ENCODE measurements around the gene IGHMBP2.

Gene IGHMBP2

DNA sequence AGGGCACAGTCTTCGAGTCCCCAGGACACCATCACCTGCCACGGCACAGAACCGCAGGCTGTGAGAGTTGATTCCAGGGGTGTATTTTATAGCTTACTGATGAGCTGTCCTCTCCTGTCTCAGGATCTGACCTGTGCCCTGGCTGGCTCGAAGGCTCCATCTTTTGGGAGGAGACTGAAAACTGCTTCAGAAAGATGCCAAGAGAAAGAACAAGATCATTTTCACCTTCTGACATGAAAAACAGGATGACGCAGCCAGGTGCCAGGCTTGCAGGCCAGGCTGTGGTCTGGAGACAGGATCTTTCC is 74.9 kb downstream of the IGHMBP2 start:
- TF ChIP-seq, protein P1, sequence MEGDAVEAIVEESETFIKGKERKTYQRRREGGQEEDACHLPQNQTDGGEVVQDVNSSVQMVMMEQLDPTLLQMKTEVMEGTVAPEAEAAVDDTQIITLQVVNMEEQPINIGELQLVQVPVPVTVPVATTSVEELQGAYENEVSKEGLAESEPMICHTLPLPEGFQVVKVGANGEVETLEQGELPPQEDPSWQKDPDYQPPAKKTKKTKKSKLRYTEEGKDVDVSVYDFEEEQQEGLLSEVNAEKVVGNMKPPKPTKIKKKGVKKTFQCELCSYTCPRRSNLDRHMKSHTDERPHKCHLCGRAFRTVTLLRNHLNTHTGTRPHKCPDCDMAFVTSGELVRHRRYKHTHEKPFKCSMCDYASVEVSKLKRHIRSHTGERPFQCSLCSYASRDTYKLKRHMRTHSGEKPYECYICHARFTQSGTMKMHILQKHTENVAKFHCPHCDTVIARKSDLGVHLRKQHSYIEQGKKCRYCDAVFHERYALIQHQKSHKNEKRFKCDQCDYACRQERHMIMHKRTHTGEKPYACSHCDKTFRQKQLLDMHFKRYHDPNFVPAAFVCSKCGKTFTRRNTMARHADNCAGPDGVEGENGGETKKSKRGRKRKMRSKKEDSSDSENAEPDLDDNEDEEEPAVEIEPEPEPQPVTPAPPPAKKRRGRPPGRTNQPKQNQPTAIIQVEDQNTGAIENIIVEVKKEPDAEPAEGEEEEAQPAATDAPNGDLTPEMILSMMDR (conservative IDR thresholded peaks at IDR 0.05) = 0 out of 2 replicates have a peak, but pooled peaks have one; percentile 9
- peak overlapping the region; percentile 11; the same call in 1 of the 2 replicates for H3K27ac ChIP-seq

DNA sequence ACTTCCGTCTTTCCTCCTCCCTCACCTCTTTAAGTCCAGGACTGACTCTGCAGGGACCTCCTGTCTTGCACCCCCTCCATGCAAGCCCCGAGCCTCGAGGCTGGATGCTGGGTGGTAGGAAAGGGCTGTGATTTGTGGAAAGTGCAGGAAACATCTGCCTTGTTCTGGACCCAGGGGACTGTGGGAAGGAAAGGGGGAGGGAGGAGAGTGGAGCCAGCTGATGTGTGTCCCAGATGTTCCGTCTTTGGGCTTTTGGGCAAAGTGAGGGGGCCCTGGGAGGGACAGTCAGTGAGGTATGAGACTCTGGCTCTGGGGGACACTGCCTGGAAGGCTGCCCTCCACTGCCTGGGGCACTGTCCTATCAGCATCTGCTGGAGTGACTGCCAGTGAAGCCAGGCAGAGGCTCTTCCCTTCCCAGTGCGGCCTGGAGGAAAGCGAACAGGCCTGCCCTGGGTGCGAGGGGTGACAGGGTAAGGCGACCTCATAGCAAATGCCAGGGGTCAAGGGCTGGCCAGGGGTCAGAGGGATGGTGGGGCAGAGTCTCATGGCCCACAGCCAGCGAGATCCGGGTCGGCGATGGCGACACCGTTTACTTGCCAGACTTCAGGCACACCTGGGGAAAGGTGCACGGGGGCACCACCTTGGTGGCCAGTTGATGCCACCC is 75.4 kb downstream of the IGHMBP2 start:
- TF ChIP-seq, protein P1 (conservative IDR thresholded peaks at IDR 0.05) = no peak
- peak overlapping the region; percentile 11; the same call in 1 of the 2 replicates for H3K27ac ChIP-seq

DNA sequence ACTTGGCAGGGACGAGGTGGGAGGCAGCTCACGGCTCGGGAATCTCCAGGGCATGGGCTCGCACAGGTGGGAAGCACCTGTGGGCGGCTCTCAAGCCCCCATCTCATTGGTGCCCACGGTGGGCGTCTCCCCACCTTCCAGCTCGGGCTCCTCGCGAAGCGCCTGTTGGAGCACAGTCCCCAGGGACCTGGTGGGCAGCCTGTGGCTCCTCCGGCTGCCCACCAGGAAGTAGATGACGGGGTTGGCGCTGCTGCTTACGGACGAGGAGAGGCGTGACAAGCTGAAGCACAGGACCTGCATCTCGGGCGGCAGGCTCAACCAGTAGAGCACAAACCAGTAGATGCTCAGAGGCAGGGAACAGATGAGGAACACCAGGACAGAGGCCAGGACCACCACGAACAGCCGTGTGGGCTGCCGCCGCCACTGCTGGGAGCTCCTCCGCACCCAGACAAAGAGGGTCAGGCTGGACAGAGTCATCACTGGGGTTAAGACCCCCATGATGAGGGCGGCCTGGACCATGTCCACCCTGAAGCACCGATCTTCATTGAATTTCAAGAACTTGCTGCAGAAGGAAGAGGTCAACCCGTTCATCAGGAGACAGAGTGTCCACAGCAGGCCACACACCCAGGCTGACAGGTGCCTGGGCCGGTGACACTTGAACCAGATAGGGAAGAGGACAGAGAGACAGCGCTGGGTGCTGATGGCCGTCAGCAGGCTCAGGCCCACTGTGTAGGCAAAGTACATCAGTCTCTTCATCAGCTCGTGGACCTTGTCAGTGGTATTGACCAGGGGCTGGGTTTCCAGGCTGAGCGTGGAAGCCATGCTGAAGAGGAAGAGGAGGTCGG is 76.5 kb downstream of the IGHMBP2 start:
- H3K27ac ChIP-seq = no peak overlapping the region
- TF ChIP-seq, protein P1 (conservative IDR thresholded peaks at IDR 0.05) = no peak

DNA sequence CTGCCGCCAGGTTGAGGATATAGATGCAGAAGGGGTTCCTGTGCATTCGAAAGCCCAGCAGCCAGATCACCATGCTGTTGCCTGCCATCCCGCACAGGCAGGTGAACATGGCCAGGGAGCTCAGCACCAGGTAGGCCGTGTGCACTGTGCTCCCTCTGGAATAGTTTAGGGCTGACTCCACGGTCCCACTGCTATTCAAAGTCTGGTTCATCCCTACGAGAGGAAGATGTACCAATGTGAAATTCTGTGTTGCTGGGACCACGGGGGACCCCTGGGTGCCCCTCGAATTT is 77.0 kb downstream of the IGHMBP2 start, which contains the start of gene MRGPRD:
Gene MRGPRD, minus strand, starts transcription at position 211 of the 290 bp plus-strand sequence. Its CDS starts 0 bp downstream, at position 211.
- no peak within 1 kb of the TSS for H3K27ac ChIP-seq
- TF ChIP-seq, protein P1 (conservative IDR thresholded peaks at IDR 0.05) = no peak

DNA sequence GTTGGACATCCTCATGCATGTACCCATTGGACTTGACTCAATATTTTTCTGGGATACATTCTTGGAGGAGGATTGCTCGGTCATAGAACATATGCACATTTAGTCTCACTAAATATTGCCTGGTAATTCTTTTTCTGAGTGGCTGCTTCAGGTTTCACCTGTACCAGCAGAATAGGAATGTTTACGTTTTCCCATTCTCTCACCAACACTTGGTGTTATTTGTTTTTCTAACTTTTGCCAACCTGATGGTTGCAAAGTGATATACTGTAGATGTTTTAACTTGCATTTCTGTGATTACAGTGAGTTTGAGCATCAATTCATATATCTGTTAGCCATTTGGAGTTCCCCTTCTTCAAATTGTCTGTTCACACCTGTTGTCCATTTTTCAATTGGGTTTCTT is 78.4 kb downstream of the IGHMBP2 start:
- TF ChIP-seq, protein P1 (conservative IDR thresholded peaks at IDR 0.05) = no peak
- no peak overlapping the region for H3K27ac ChIP-seq

DNA sequence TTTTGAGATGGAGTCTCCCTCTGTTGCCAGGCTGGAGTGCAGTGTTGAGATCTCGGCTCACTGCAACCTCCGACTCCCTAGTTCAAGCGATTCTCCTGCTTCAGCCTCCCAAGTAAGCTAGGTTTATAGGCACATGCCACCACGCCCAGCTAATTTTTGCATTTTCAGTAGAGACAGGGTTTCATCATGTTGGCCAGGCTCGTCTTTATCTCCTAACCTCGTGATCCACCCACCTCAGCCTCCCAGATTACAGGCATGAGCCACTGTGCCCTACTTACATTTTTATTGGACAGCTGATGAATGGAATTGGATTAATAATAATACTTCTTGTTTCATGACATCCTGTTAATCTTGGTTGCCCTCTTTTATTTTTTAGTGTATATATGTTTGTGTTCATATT is 80.1 kb downstream of the IGHMBP2 start:
- TF ChIP-seq, protein P1 (conservative IDR thresholded peaks at IDR 0.05) = no peak
- no peak overlapping the region for H3K27ac ChIP-seq

DNA sequence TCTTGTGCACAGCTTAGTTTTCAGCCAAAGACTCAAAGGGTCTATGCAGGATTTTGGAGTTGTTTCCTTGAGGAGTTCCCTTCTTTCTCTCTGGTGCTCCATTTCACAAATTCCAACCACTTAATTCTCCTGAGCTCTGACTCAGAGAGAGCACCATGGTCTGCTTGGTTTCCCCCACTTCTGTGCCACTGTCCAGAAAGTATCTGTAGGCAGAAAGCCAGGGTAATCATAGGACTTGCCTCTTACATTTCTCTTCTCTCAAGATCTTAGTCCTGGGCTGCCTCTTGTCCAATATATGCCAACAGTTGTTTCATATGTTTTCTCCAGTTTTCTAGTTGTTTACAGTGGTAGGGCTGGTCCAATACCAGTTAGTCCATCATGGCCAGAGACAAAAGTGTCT is 83.5 kb downstream of the IGHMBP2 start:
- no peak overlapping the region for H3K27ac ChIP-seq
- TF ChIP-seq, protein P1 (conservative IDR thresholded peaks at IDR 0.05) = no peak

Measured in VCaP (cell line).